Adrenal gland (tissue), 19 donors: ENCODE data around the gene PRPF31. TPM values are rescaled to one million over a fixed set of nuclear protein-coding genes. Genes with fewer than 3 reads are reported as not detected.

Experiments
- DNase-seq, 7 donors: peaks; one replicate each; pipeline ENCODE4 v3.0.0-alpha.2; 2019 to 2020
- H3K27ac ChIP-seq, 5 donors: fragments of 200-600 bp; sonication (generic) in 4 of 5; 1 replicate in 3 of 5; 2 replicates in 2 of 5; pipeline versions ENCODE4 v1.5.1 to v1.8.0; 2016 to 2020; ENCODE audit warnings: mild to moderate bottlenecking in 1 of 5
- H3K27me3 ChIP-seq: fragments of 200-600 bp; 2 replicates; pipeline ENCODE4 v1.8.0; 2021
- H3K36me3 ChIP-seq, 2 donors: fragments of 200-600 bp; replicated peaks in 1 of 2; 1 replicate in 1 of 2; 2 replicates in 1 of 2; pipeline versions ENCODE4 v1.5.1 to v1.8.0; 2018 to 2022
- H3K4me1 ChIP-seq, 2 donors: fragments of 200-600 bp; replicated peaks in 1 of 2; 1 replicate in 1 of 2; 2 replicates in 1 of 2; pipeline versions ENCODE4 v1.5.1 to v1.8.0; 2018 to 2021
- H3K4me3 ChIP-seq, 4 donors: fragments of 200-600 bp; sonication (generic) in 3 of 4; one replicate each; pipeline ENCODE4 v1.5.1; 2016 to 2018
- H3K9me3 ChIP-seq, 3 donors: fragments of 200-600 bp; sonication (generic) in 1 of 3; replicated peaks in 1 of 3; 1 replicate in 2 of 3; 2 replicates in 1 of 3; pipeline versions ENCODE4 v1.5.1 to v1.8.0; 2016 to 2021
- CTCF ChIP-seq, 6 experiments: fragments of 450-650 bp in 4 of 6; fragments of 200-600 bp in 2 of 6; sonication (generic) in 1 of 6; IDR thresholded peaks; 1 replicate in 5 of 6; 2 replicates in 1 of 6; pipeline versions ENCODE4 v1.5.1 to v1.8.0; 2016 to 2021; ENCODE audit warnings: antibody characterized with exemption in 6 of 6, mild to moderate bottlenecking in 2 of 6, moderate library complexity in 1 of 6
- POLR2A ChIP-seq, 2 donors: fragments of 450-650 bp; IDR thresholded peaks; one replicate each; pipeline ENCODE4 v1.6.1; 2017; ENCODE audit warnings: antibody characterized with exemption in 2 of 2, mild to moderate bottlenecking in 2 of 2, moderate library complexity in 1 of 2
- WGBS, 4 donors: extraction: QIAGEN DNeasy Blood & Tissue Kit in 2 of 4; methylation state at CpG; one replicate each; pipeline versions ENCODE4 v1.1.5 to v1.1.7; 2013 to 2017; 5-methylcytosine and 5-hydroxymethylcytosine counted together
- intact Hi-C, 2 donors: fragments of 100-400 bp; cut with DNase I; formaldehyde crosslinking; loops; one replicate each; pipeline versions ENCODE4 v1.14.1 to v1.15.0; 2022 to 2023
- long read RNA-seq, 10 donors: library from polyadenylated mRNA in 3 of 10; unstranded in 2 of 10; stranded (forward) in 1 of 10; transcript quantifications; one replicate each; pipeline ENCODE4 v2.0.0 and lab custom pipeline, GENCODE V29; 2021 to 2026
- polyA plus RNA-seq, 3 donors: library from polyadenylated mRNA; stranded (reverse); fragments of 200-250 nt in 2 of 3; fragments of 350-450 nt in 1 of 3; fragmentation: Illumina TruSeq in 1 of 3; extraction: RNeasy Lipid Tissue Mini Kit (QIAGEN cat#74804) in 1 of 3; gene quantifications; one replicate each; pipeline ENCODE4 v1.2.3, GENCODE V29; 2013 to 2014
- total RNA-seq, 9 donors: library from RNA; depleted of rRNA in 4 of 9; stranded (reverse); fragments of >200 nt in 4 of 9; fragments of 120-200 nt in 1 of 9; fragmentation: NEBNext Ultra II Directional in 1 of 9; extraction: Animal tissue kit (Norgen Biotek cat#: 25700) in 1 of 9; gene quantifications; one replicate each; pipeline versions ENCODE4 v1.1.0 to v1.2.4, GENCODE V29; 2013 to 2023
- donor health status: healthy with polysubstance abuse.
- donor health status: Bipolar disorder and iron deficiency.
- donor health status: DM: yes; HTN: yes; CAD: no.
- donor health status: DM: no; HTN: no; CAD: no.
- donor health status: DM: no; HTN: no; CAD: no.
- donor health status: DM: yes; HTN: yes; CAD: no.

PRPF31 gene
- total RNA-seq (10 to 100 TPM; 36.1 to 72.5 (median 49.5) TPM), polyA plus RNA-seq (10 to 100 TPM; 54.4 to 91.7 (median 74.6) TPM)
- long read RNA-seq, donor 1, transcript PRPF31-201 (14 exons, 2,126 nt) = major isoform, 11 of 12 reads
- long read RNA-seq, donor 1, partial matches to known transcripts = 0 of 12 reads
- long read RNA-seq, donor 1, other reads (novel, unspliced or antisense) = 0 of 12 reads
- long read RNA-seq, donor 2, transcript PRPF31-201 (14 exons, 2,126 nt) = major isoform, 6 of 6 reads
- long read RNA-seq, donor 2, partial matches to known transcripts = 0 of 6 reads
- long read RNA-seq, donor 2, other reads (novel, unspliced or antisense) = 0 of 6 reads
- long read RNA-seq, donor 3, transcript PRPF31-201 (14 exons, 2,126 nt) = major isoform, 6 of 7 reads
- long read RNA-seq, donor 3, partial matches to known transcripts = 0 of 7 reads
- long read RNA-seq, donor 3, other reads (novel, unspliced or antisense) = 0 of 7 reads
- long read RNA-seq, donor 4, transcript PRPF31-201 (14 exons, 2,126 nt) = major isoform, 38 of 49 reads
- long read RNA-seq, donor 4, partial matches to known transcripts = 5 of 49 reads
- long read RNA-seq, donor 4, other reads (novel, unspliced or antisense) = 6 of 49 reads
- long read RNA-seq, donor 5, transcript PRPF31-201 (14 exons, 2,126 nt) = major isoform, 116 of 148 reads
- long read RNA-seq, donor 5, partial matches to known transcripts = 9 of 148 reads
- long read RNA-seq, donor 5, other reads (novel, unspliced or antisense) = 23 of 148 reads
- long read RNA-seq, donor 6, transcript PRPF31-201 (14 exons, 2,126 nt) = major isoform, 27 of 34 reads
- long read RNA-seq, donor 6, partial matches to known transcripts = 4 of 34 reads
- long read RNA-seq, donor 6, other reads (novel, unspliced or antisense) = 2 of 34 reads
- long read RNA-seq, donor 7, partial matches to known transcripts = 0 of 4 reads
- long read RNA-seq, donor 7, other reads (novel, unspliced or antisense) = 0 of 4 reads
- long read RNA-seq, donor 8, transcript PRPF31-201 (14 exons, 2,126 nt) = major isoform, 12 of 12 reads
- long read RNA-seq, donor 8, partial matches to known transcripts = 0 of 12 reads
- long read RNA-seq, donor 8, other reads (novel, unspliced or antisense) = 0 of 12 reads
- long read RNA-seq, donor 9, transcript PRPF31-201 (14 exons, 2,126 nt) = major isoform, 9 of 26 reads
- long read RNA-seq, donor 9, partial matches to known transcripts = 15 of 26 reads
- long read RNA-seq, donor 9, other reads (novel, unspliced or antisense) = 0 of 26 reads
- long read RNA-seq, donor 10, transcript PRPF31-201 (14 exons, 2,126 nt) = major isoform, 12 of 23 reads
- long read RNA-seq, donor 10, partial matches to known transcripts = 11 of 23 reads
- long read RNA-seq, donor 10, other reads (novel, unspliced or antisense) = 0 of 23 reads

GRCh38 chr19:54115109-54116063 is at the start of gene PRPF31, which contains the start of gene TFPT:
Gene PRPF31 (plus strand): TSS chr19:54115754. CDS start chr19:54118279, 2,525 bp downstream.
Gene TFPT (minus strand): TSS chr19:54115657. CDS start chr19:54115269, 388 bp downstream.
- 0% methylated on average over 52 to 60 of the region's 60 CpGs for WGBS, 4 donors
- DNase-seq = peak; percentile 95 to 99 (median 98)
- peak within 1 kb of the TSS; percentile 52 to 81 (median 72) for H3K4me3 ChIP-seq
- H3K27ac ChIP-seq = peak within 1 kb of the TSS; percentile 73 to 94 (median 84)
- H3K4me1 ChIP-seq = peaks cover 22 to 23% of the 10 kb centered on the region in 2 donors
- H3K36me3 ChIP-seq = peaks cover 0 to 25% of the 10 kb centered on the region in 2 donors
- TF ChIP-seq POLR2A (IDR thresholded peaks at IDR 0.05) = peak; percentile 57 to 62
- TF ChIP-seq CTCF (IDR thresholded peaks at IDR 0.05) = no peak
- H3K27me3 ChIP-seq = no peaks in the 10 kb centered on the region
- intact Hi-C loops = no loop called here
- no peaks in the 10 kb centered on the region for H3K9me3 ChIP-seq

GRCh38 chr19:54069470-54069869 is 46.1 kb upstream of the PRPF31 start:
- no peak for DNase-seq
- 62 to 80% (median 70%) methylated on average over 2 to 5 of the region's 5 CpGs for WGBS, 4 donors
- no peak for TF ChIP-seq CTCF (IDR thresholded peaks at IDR 0.05)
- no peak for TF ChIP-seq POLR2A (IDR thresholded peaks at IDR 0.05)

GRCh38 chr19:54073829-54074228 is 41.7 kb upstream of the PRPF31 start:
- Histone ChIP-seq H3K9me3 (no peaks in the 10 kb centered on the region), H3K4me1 (no peaks in the 10 kb centered on the region), H3K27me3 (no peaks in the 10 kb centered on the region), H3K36me3 (no peaks in the 10 kb centered on the region), H3K27ac (no peak overlapping the region), H3K4me3 (no peak overlapping the region)
- WGBS, 4 donors = 84 to 87% (median 87%) methylated on average over 8 to 10 of the region's 10 CpGs
- DNase-seq = no peak
- TF ChIP-seq POLR2A (IDR thresholded peaks at IDR 0.05) (no peak), CTCF (IDR thresholded peaks at IDR 0.05) (no peak)
- intact Hi-C loops = no loop called here

More at GRCh38 chr19:54069470-54069869, 46.1 kb upstream of the PRPF31 start:
- no peaks in the 10 kb centered on the region for H3K27me3 ChIP-seq
- intact Hi-C loops = no loop called here
- no peak overlapping the region for H3K27ac ChIP-seq
- no peaks in the 10 kb centered on the region for H3K36me3 ChIP-seq
- no peaks in the 10 kb centered on the region for H3K9me3 ChIP-seq
- no peaks in the 10 kb centered on the region for H3K4me1 ChIP-seq
- no peak overlapping the region for H3K4me3 ChIP-seq
